Stimulated activated naive CD8-positive, alpha-beta T cell treated with anti-CD3 and anti-CD28 coated beads, Interleukin-15, Interleukin-2, amounts not matched to agents 100 U/mL and 50 U/mL, for 24 hours (primary cell): ENCODE measurements around the gene GMPR2.
A peak's percentile ranks its signal among the peaks of the same experiment; 100 is the strongest.

Experiments
- ATAC-seq: fragments of 150-1000 bp; cut with Tn5 transposase; one replicate; pipeline ENCODE4 v1.10.0; 2021
- DNase-seq: peaks from one replicate; pipeline ENCODE4 v3.0.0; 2021

The GMPR2 gene

GRCh38 chr14:24232645-24233537 is at the start of gene GMPR2:
GMPR2 (plus strand) TSS chr14:24232929; CDS start chr14:24233254, 325 bp downstream.
- ATAC-seq (peak; percentile 54), DNase-seq (no peak)

GRCh38 chr14:24183014-24183481 is 49.7 kb upstream of the GMPR2 start:
- ATAC-seq = no peak
- no peak for DNase-seq

GRCh38 chr14:24184104-24184970 is 48.4 kb upstream of the GMPR2 start:
- DNase-seq = no peak
- no peak for ATAC-seq

GRCh38 chr14:24185026-24185425 is 47.7 kb upstream of the GMPR2 start:
- DNase-seq (no peak), ATAC-seq (no peak)

- DNase-seq (no peak), ATAC-seq (no peak)
Measured at GRCh38 chr14:24185741-24186140, 47.0 kb upstream of the GMPR2 start.

- no peak for DNase-seq
- ATAC-seq = no peak
Measured at GRCh38 chr14:24186831-24187538, 45.7 kb upstream of the GMPR2 start.

- no peak for DNase-seq
- ATAC-seq = no peak
Measured at GRCh38 chr14:24187539-24187915, 45.2 kb upstream of the GMPR2 start.

GRCh38 chr14:24188251-24189058 is 44.3 kb upstream of the GMPR2 start, which contains the start of gene IPO4:
IPO4 (minus strand) TSS chr14:24188816; CDS start chr14:24188787, 29 bp downstream.
- peak; percentile 94 for DNase-seq
- peak; percentile 96 for ATAC-seq

- no peak for DNase-seq
- ATAC-seq = no peak
Measured at GRCh38 chr14:24189059-24189375, 43.7 kb upstream of the GMPR2 start.

- ATAC-seq (no peak), DNase-seq (no peak)
Measured at GRCh38 chr14:24189460-24189859, 43.3 kb upstream of the GMPR2 start.

- DNase-seq = no peak
- no peak for ATAC-seq
Measured at GRCh38 chr14:24190416-24190815, 42.3 kb upstream of the GMPR2 start.

- ATAC-seq (no peak), DNase-seq (no peak)
Measured at GRCh38 chr14:24192933-24193332, 39.8 kb upstream of the GMPR2 start.

- ATAC-seq (no peak), DNase-seq (no peak)
Measured at GRCh38 chr14:24194186-24194872, 38.4 kb upstream of the GMPR2 start.

- no peak for DNase-seq
- no peak for ATAC-seq
Measured at GRCh38 chr14:24194873-24195185, 37.9 kb upstream of the GMPR2 start.

- ATAC-seq (peak; percentile 90), DNase-seq (peak; percentile 90)
Measured at GRCh38 chr14:24195186-24196070, 37.3 kb upstream of the GMPR2 start, which contains the start of gene TM9SF1. TM9SF1 (minus strand) TSS chr14:24195441; CDS start chr14:24195019, 422 bp downstream.

GRCh38 chr14:24196071-24197055 is 36.4 kb upstream of the GMPR2 start:
- ATAC-seq = no peak
- DNase-seq = no peak

GRCh38 chr14:24197056-24197450 is 35.7 kb upstream of the GMPR2 start:
- no peak for DNase-seq

GRCh38 chr14:24198814-24199524 is 33.8 kb upstream of the GMPR2 start:
- DNase-seq (no peak), ATAC-seq (no peak)

More at GRCh38 chr14:24197056-24197450, 35.7 kb upstream of the GMPR2 start:
- ATAC-seq = no peak
